Suprapubic skin (tissue), 4 donors: ENCODE measurements around the gene TRIM8. TPM values are rescaled to one million over a fixed set of nuclear protein-coding genes. Genes with fewer than 3 reads are reported as not detected.

ENCODE experiments used
- DNase-seq, 2 donors: peaks; one replicate each; pipeline ENCODE4 v3.0.0-alpha.2; 2019; ENCODE audit warnings: low spot score in 2 of 2
- H3K27ac ChIP-seq: fragments of 200-600 bp; sonication (generic); one replicate; pipeline ENCODE4 v1.5.1; 2019
- H3K27me3 ChIP-seq: fragments of 200-600 bp; sonication (generic); one replicate; pipeline ENCODE4 v1.5.1; 2019
- H3K36me3 ChIP-seq: fragments of 200-600 bp; sonication (generic); one replicate; pipeline ENCODE4 v1.5.1; 2019
- H3K4me1 ChIP-seq: fragments of 200-600 bp; sonication (generic); one replicate; pipeline ENCODE4 v1.5.1; 2019
- H3K4me3 ChIP-seq: fragments of 200-600 bp; sonication (generic); one replicate; pipeline ENCODE4 v1.5.1; 2019; ENCODE audit warnings: mild to moderate bottlenecking
- H3K9me3 ChIP-seq: fragments of 200-600 bp; sonication (generic); one replicate; pipeline ENCODE4 v1.5.1; 2019
- EP300 ChIP-seq: sonication (generic); formaldehyde crosslinking; IDR thresholded peaks from one replicate; pipeline ENCODE4 v1.6.1; 2017; ENCODE audit warnings: antibody characterized with exemption
- POLR2A ChIP-seq, 2 donors: fragments of 450-650 bp; IDR thresholded peaks; one replicate each; pipeline ENCODE4 v1.6.1; 2017; ENCODE audit warnings: antibody characterized with exemption in 2 of 2, mild to moderate bottlenecking in 2 of 2, moderate library complexity in 2 of 2
- POLR2AphosphoS5 ChIP-seq, 3 donors: sonication (generic); formaldehyde crosslinking; IDR thresholded peaks; one replicate each; pipeline ENCODE4 v1.6.1; 2017; ENCODE audit warnings: antibody characterized with exemption in 3 of 3
- WGBS: methylation state at CpG from one replicate; pipeline ENCODE4 v1.1.5; 2018; 5-methylcytosine and 5-hydroxymethylcytosine counted together
- total RNA-seq, 4 donors: library from RNA; depleted of rRNA; stranded (reverse); fragments of >200 nt; gene quantifications; one replicate each; pipeline ENCODE4 v1.1.0, GENCODE V29; 2016
- TF ChIP-seq, protein P1 (sequence below), 2 donors: fragments of 200-600 bp in 1 of 2; fragments of 450-650 bp in 1 of 2; sonication (generic) in 1 of 2; IDR thresholded peaks; one replicate each; pipeline ENCODE4 v1.5.1; 2016 to 2019; ENCODE audit warnings: antibody characterized with exemption in 2 of 2, mild to moderate bottlenecking in 1 of 2, moderate library complexity in 1 of 2

The TRIM8 gene
- total RNA-seq, 4 donors from 2014 or later = 73.1 to 113 (median 96.1) TPM

GRCh38 chr10:102621443-102622325 lies 22.6 kb upstream of the TRIM8 start:
- Histone ChIP-seq H3K4me1 (peaks cover 50% of the 10 kb centered on the region), H3K27ac (peak overlapping the region; percentile 4), H3K36me3 (peaks cover 17% of the 10 kb centered on the region)

GRCh38 chr10:102624094-102624493 lies 20.2 kb upstream of the TRIM8 start:
- TF ChIP-seq, protein P1, sequence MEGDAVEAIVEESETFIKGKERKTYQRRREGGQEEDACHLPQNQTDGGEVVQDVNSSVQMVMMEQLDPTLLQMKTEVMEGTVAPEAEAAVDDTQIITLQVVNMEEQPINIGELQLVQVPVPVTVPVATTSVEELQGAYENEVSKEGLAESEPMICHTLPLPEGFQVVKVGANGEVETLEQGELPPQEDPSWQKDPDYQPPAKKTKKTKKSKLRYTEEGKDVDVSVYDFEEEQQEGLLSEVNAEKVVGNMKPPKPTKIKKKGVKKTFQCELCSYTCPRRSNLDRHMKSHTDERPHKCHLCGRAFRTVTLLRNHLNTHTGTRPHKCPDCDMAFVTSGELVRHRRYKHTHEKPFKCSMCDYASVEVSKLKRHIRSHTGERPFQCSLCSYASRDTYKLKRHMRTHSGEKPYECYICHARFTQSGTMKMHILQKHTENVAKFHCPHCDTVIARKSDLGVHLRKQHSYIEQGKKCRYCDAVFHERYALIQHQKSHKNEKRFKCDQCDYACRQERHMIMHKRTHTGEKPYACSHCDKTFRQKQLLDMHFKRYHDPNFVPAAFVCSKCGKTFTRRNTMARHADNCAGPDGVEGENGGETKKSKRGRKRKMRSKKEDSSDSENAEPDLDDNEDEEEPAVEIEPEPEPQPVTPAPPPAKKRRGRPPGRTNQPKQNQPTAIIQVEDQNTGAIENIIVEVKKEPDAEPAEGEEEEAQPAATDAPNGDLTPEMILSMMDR (IDR thresholded peaks at IDR 0.05) = no peak
- TF ChIP-seq POLR2AphosphoS5 (IDR thresholded peaks at IDR 0.05) = no peak
- no peak for TF ChIP-seq POLR2A (IDR thresholded peaks at IDR 0.05)
- no peak for TF ChIP-seq EP300
- H3K9me3 ChIP-seq = no peaks in the 10 kb centered on the region
- H3K4me1 ChIP-seq = peaks cover 74% of the 10 kb centered on the region
- H3K36me3 ChIP-seq = peaks cover 3% of the 10 kb centered on the region
- H3K4me3 ChIP-seq = no peak overlapping the region
- 80% methylated on average over 3 of the region's 3 CpGs for WGBS
- no peak for DNase-seq
- H3K27ac ChIP-seq = no peak overlapping the region
- H3K27me3 ChIP-seq = no peaks in the 10 kb centered on the region

More at GRCh38 chr10:102621443-102622325, 22.6 kb upstream of the TRIM8 start:
- no peaks in the 10 kb centered on the region for H3K27me3 ChIP-seq
- TF ChIP-seq POLR2AphosphoS5 (IDR thresholded peaks at IDR 0.05) (no peak), EP300 (no peak), POLR2A (IDR thresholded peaks at IDR 0.05) (no peak)
- TF ChIP-seq, protein P1 (IDR thresholded peaks at IDR 0.05) = no peak
- H3K9me3 ChIP-seq = no peaks in the 10 kb centered on the region
- WGBS = 55% methylated on average over 12 of the region's 13 CpGs
- no peak overlapping the region for H3K4me3 ChIP-seq
- no peak for DNase-seq

- DNase-seq = no peak
- Histone ChIP-seq H3K4me1 (peaks cover 67% of the 10 kb centered on the region), H3K36me3 (peaks cover 10% of the 10 kb centered on the region), H3K9me3 (no peaks in the 10 kb centered on the region), H3K27me3 (no peaks in the 10 kb centered on the region), H3K4me3 (no peak overlapping the region), H3K27ac (peak overlapping the region; percentile 10)
- WGBS = 69% methylated on average over 12 of the region's 12 CpGs
- TF ChIP-seq POLR2A (IDR thresholded peaks at IDR 0.05) (no peak), POLR2AphosphoS5 (IDR thresholded peaks at IDR 0.05) (no peak), EP300 (no peak)
- TF ChIP-seq, protein P1 (IDR thresholded peaks at IDR 0.05) = no peak
These were observed 19.3 kb upstream of the TRIM8 start for GRCh38 chr10:102624751-102625645.

GRCh38 chr10:102626026-102626685 lies 18.1 kb upstream of the TRIM8 start:
- peaks cover 55% of the 10 kb centered on the region for H3K4me1 ChIP-seq
- 88% methylated on average over 10 of the region's 10 CpGs for WGBS
- no peak for DNase-seq
- no peak overlapping the region for H3K4me3 ChIP-seq
- TF ChIP-seq POLR2A (IDR thresholded peaks at IDR 0.05) (no peak), EP300 (no peak), POLR2AphosphoS5 (IDR thresholded peaks at IDR 0.05) (no peak)
- TF ChIP-seq, protein P1 (IDR thresholded peaks at IDR 0.05) = no peak
- peaks cover 20% of the 10 kb centered on the region for H3K36me3 ChIP-seq
- no peaks in the 10 kb centered on the region for H3K9me3 ChIP-seq
- no peaks in the 10 kb centered on the region for H3K27me3 ChIP-seq
- peak overlapping the region; percentile 86 for H3K27ac ChIP-seq
